ENCODE measurements around the gene RABEP2.
"Not testable (repeated sequence)": the region's sequence is repeated elsewhere in the genome, so short reads cannot be mapped to it uniquely, and the experiment has no call there.

The RABEP2 gene

DNA sequence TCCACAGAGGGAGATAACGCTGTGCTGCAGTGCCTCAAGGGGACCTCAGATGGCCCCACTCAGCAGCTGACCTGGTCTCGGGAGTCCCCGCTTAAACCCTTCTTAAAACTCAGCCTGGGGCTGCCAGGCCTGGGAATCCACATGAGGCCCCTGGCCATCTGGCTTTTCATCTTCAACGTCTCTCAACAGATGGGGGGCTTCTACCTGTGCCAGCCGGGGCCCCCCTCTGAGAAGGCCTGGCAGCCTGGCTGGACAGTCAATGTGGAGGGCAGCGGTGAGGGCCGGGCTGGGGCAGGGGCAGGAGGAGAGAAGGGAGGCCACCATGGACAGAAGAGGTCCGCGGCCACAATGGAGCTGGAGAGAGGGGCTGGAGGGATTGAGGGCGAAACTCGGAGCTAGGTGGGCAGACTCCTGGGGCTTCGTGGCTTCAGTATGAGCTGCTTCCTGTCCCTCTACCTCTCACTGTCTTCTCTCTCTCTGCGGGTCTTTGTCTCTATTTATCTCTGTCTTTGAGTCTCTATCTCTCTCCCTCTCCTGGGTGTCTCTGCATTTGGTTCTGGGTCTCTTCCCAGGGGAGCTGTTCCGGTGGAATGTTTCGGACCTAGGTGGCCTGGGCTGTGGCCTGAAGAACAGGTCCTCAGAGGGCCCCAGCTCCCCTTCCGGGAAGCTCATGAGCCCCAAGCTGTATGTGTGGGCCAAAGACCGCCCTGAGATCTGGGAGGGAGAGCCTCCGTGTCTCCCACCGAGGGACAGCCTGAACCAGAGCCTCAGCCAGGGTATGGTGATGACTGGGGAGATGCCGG, 7.5 kb upstream of the RABEP2 start:
- Histone ChIP-seq H3K27ac (ENCODE audit: low read depth, low read length) (no peak overlapping the region), H3K9me3 (ENCODE audit: control insufficient read depth, insufficient read depth, low read length) (no peaks in the 10 kb centered on the region), H3K4me3 (ENCODE audit: low read depth, low read length) (no peak overlapping the region), H3K4me1 (ENCODE audit: control insufficient read depth, insufficient read depth, low read length) (peaks cover 4% of the 10 kb centered on the region; the same call in 1 of the 2 replicates), H3K27me3 (ENCODE audit: control insufficient read depth, insufficient read depth, low read length) (no peaks in the 10 kb centered on the region), H3K36me3 (ENCODE audit: control insufficient read depth, insufficient read depth, low read length) (no peaks in the 10 kb centered on the region), H3K9ac (ENCODE audit: low read depth, low read length) (no peak overlapping the region)

DNA sequence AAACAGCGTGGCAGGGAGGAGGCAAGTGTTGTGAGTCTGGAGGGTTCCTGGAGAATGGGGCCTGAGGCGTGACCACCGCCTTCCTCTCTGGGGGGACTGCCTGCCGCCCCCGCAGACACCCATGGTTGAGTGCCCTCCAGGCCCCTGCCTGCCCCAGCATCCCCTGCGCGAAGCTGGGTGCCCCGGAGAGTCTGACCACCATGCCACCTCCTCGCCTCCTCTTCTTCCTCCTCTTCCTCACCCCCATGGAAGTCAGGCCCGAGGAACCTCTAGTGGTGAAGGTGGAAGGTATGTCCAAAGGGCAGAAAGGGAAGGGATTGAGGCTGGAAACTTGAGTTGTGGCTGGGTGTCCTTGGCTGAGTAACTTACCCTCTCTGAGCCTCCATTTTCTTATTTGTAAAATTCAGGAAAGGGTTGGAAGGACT, 6.8 kb upstream of the RABEP2 start, which contains the start of gene CD19:
TSS of gene CD19 (plus strand) at position 171 of the 425 bp plus-strand sequence. CDS start at position 201, 30 bp downstream.
- peaks cover 4% of the 10 kb centered on the region; the same call in 1 of the 2 replicates for H3K4me1 ChIP-seq (ENCODE audit: control insufficient read depth, insufficient read depth, low read length)
- H3K27ac ChIP-seq (ENCODE audit: low read depth, low read length): no peak within 1 kb of the TSS
- no peaks in the 10 kb centered on the region for H3K27me3 ChIP-seq (ENCODE audit: control insufficient read depth, insufficient read depth, low read length)
- no peak within 1 kb of the TSS for H3K4me3 ChIP-seq (ENCODE audit: low read depth, low read length)
- no peaks in the 10 kb centered on the region for H3K9me3 ChIP-seq (ENCODE audit: control insufficient read depth, insufficient read depth, low read length)
- H3K9ac ChIP-seq (ENCODE audit: low read depth, low read length): no peak within 1 kb of the TSS
- H3K36me3 ChIP-seq (ENCODE audit: control insufficient read depth, insufficient read depth, low read length): no peaks in the 10 kb centered on the region

DNA sequence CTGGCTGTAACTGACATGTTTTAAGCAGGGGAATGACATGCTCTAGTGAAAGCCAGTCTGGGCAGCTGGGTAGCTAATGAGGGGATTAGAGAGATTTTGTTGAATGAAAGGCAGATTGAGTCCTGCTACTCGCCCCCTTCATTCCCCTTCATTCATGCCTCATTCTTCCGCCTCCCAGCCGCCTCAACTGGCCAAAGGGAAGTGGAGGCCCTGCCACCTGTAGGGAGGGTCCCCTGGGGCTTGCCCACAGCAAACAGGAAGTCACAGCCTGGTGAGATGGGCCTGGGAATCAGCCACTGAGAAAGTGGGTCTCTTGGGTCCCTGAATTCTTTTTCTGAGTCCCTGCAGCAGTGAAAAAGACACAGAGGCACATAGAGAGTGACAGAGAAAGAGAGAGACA, 5.6 kb upstream of the RABEP2 start:
- no peaks in the 10 kb centered on the region for H3K9me3 ChIP-seq (ENCODE audit: control insufficient read depth, insufficient read depth, low read length)
- H3K9ac ChIP-seq (ENCODE audit: low read depth, low read length): no peak overlapping the region
- H3K27me3 ChIP-seq (ENCODE audit: control insufficient read depth, insufficient read depth, low read length): no peaks in the 10 kb centered on the region
- no peaks in the 10 kb centered on the region for H3K36me3 ChIP-seq (ENCODE audit: control insufficient read depth, insufficient read depth, low read length)
- no peak overlapping the region for H3K27ac ChIP-seq (ENCODE audit: low read depth, low read length)
- no peak overlapping the region for H3K4me3 ChIP-seq (ENCODE audit: low read depth, low read length)
- no peaks in the 10 kb centered on the region for H3K4me1 ChIP-seq (ENCODE audit: control insufficient read depth, insufficient read depth, low read length)

GRCh38 chr16:28930203-28930602, 5.2 kb upstream of the RABEP2 start:
- H3K4me1 ChIP-seq (ENCODE audit: control insufficient read depth, insufficient read depth, low read length): no peaks in the 10 kb centered on the region
- H3K9me3 ChIP-seq (ENCODE audit: control insufficient read depth, insufficient read depth, low read length): no peaks in the 10 kb centered on the region
- no peak overlapping the region for H3K27ac ChIP-seq (ENCODE audit: low read depth, low read length)
- no peaks in the 10 kb centered on the region for H3K27me3 ChIP-seq (ENCODE audit: control insufficient read depth, insufficient read depth, low read length)
- H3K4me3 ChIP-seq (ENCODE audit: low read depth, low read length): no peak overlapping the region
- no peak overlapping the region for H3K9ac ChIP-seq (ENCODE audit: low read depth, low read length)
- H3K36me3 ChIP-seq (ENCODE audit: control insufficient read depth, insufficient read depth, low read length): no peaks in the 10 kb centered on the region

- Histone ChIP-seq H3K9me3 (ENCODE audit: control insufficient read depth, insufficient read depth, low read length) (no peaks in the 10 kb centered on the region), H3K4me3 (ENCODE audit: low read depth, low read length) (no peak overlapping the region), H3K36me3 (ENCODE audit: control insufficient read depth, insufficient read depth, low read length) (no peaks in the 10 kb centered on the region; the same call in 1 of the 2 replicates), H3K27ac (ENCODE audit: low read depth, low read length) (no peak overlapping the region), H3K27me3 (ENCODE audit: control insufficient read depth, insufficient read depth, low read length) (no peaks in the 10 kb centered on the region), H3K4me1 (ENCODE audit: control insufficient read depth, insufficient read depth, low read length) (peaks cover 3% of the 10 kb centered on the region; the same call in 1 of the 2 replicates), H3K9ac (ENCODE audit: low read depth, low read length) (no peak overlapping the region)
Measured at GRCh38 chr16:28927815-28928214, 2.8 kb upstream of the RABEP2 start.

- H3K36me3 ChIP-seq (ENCODE audit: control insufficient read depth, insufficient read depth, low read length); H3K9me3 ChIP-seq (ENCODE audit: control insufficient read depth, insufficient read depth, low read length); H3K9ac ChIP-seq (ENCODE audit: low read depth, low read length); H3K27me3 ChIP-seq (ENCODE audit: control insufficient read depth, insufficient read depth, low read length); H3K4me1 ChIP-seq (ENCODE audit: control insufficient read depth, insufficient read depth, low read length); H3K27ac ChIP-seq (ENCODE audit: low read depth, low read length): not testable (repeated sequence)
- peak overlapping the region; percentile 88 for H3K4me3 ChIP-seq (ENCODE audit: low read depth, low read length)
Measured at GRCh38 chr16:28926284-28926683, 1.2 kb upstream of the RABEP2 start.

DNA sequence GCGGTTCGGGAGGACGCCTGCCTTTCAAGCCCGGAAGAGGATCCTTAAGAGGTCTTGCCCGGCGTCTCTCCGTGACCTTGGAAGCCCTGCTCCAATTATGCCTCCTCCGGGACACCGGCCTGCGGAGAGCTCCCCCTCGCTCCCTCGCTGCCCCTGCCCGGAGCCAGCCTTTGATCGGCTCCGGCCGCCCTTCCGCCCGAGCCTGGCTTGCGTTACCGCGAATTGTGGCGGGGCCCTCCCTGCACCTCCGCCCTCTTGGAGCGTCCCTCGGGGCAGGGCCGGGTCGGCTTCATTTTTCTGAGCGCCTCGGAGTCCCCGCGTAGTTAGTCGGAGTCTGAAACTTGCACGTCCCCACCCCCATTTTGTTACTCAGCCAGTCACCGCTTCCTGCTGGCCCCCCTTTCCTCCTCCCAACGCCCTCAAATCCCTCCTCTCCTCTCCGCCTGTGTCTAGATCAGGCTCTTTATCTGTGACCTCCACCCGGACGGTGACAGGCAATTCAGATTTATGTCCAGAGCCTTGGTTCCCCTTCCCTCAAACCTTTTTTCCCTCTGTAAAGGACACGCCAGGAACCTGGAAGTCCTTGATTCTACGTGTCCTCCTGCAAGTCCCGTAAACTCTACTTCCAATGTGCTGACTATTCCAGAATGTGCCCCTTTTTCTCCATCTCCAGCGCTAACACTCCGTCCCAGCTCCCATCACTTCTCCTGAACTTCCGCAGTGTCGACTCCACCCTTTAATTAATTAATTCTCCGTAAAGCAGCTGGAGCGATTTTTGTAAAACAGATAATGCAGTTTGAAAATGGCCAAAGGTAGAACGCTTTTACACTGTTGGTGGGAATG, 569 bp upstream of the RABEP2 start:
- H3K27me3 ChIP-seq (ENCODE audit: control insufficient read depth, insufficient read depth, low read length): no peaks in the 10 kb centered on the region
- no peaks in the 10 kb centered on the region; the same call in 1 of the 2 replicates for H3K36me3 ChIP-seq (ENCODE audit: control insufficient read depth, insufficient read depth, low read length)
- H3K4me3 ChIP-seq (ENCODE audit: low read depth, low read length): peak overlapping the region; percentile 88
- H3K9ac ChIP-seq (ENCODE audit: low read depth, low read length): peak overlapping the region; percentile 97
- H3K4me1 ChIP-seq (ENCODE audit: control insufficient read depth, insufficient read depth, low read length): peaks cover 3% of the 10 kb centered on the region; the same call in 1 of the 2 replicates
- H3K27ac ChIP-seq (ENCODE audit: low read depth, low read length): peak overlapping the region; percentile 100
- no peaks in the 10 kb centered on the region for H3K9me3 ChIP-seq (ENCODE audit: control insufficient read depth, insufficient read depth, low read length)

DNA sequence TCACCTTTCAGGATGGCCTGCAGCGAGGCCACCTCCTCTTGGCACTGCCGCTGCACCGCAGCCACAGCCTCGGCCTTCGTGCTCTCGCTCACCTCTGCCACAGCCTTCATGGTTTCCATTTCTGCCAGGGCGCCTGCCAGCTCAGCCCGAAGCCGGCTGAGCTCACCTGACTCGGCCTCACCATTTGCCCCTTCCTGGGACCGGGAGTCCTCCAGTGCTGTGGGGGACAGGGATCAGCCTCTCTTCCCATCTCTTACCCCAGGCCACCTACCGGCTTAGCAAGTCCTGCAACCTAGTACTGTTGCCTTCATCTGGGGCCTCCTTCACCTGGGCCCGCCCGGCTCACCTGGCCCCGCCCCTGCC, 658 bp downstream of the RABEP2 start:
- no peaks in the 10 kb centered on the region for H3K9me3 ChIP-seq (ENCODE audit: control insufficient read depth, insufficient read depth, low read length)
- no peaks in the 10 kb centered on the region for H3K27me3 ChIP-seq (ENCODE audit: control insufficient read depth, insufficient read depth, low read length)
- H3K4me1 ChIP-seq (ENCODE audit: control insufficient read depth, insufficient read depth, low read length): peaks cover 3% of the 10 kb centered on the region; the same call in 1 of the 2 replicates
- H3K4me3 ChIP-seq (ENCODE audit: low read depth, low read length): peak overlapping the region; percentile 88
- H3K27ac ChIP-seq (ENCODE audit: low read depth, low read length): peak overlapping the region; percentile 76
- H3K36me3 ChIP-seq (ENCODE audit: control insufficient read depth, insufficient read depth, low read length): peaks cover 4% of the 10 kb centered on the region
- H3K9ac ChIP-seq (ENCODE audit: low read depth, low read length): peak overlapping the region; percentile 10; the same call in 1 of the 2 replicates

GRCh38 chr16:28923652-28924398, 1.2 kb downstream of the RABEP2 start:
- H3K36me3 ChIP-seq (ENCODE audit: control insufficient read depth, insufficient read depth, low read length): peaks cover 10% of the 10 kb centered on the region
- H3K27me3 ChIP-seq (ENCODE audit: control insufficient read depth, insufficient read depth, low read length): no peaks in the 10 kb centered on the region
- peak overlapping the region; percentile 76 for H3K27ac ChIP-seq (ENCODE audit: low read depth, low read length)
- H3K9ac ChIP-seq (ENCODE audit: low read depth, low read length): peak overlapping the region; percentile 10; the same call in 1 of the 2 replicates
- H3K4me1 ChIP-seq (ENCODE audit: control insufficient read depth, insufficient read depth, low read length): peaks cover 3% of the 10 kb centered on the region; the same call in 1 of the 2 replicates
- peak overlapping the region; percentile 88 for H3K4me3 ChIP-seq (ENCODE audit: low read depth, low read length)
- H3K9me3 ChIP-seq (ENCODE audit: control insufficient read depth, insufficient read depth, low read length): no peaks in the 10 kb centered on the region

DNA sequence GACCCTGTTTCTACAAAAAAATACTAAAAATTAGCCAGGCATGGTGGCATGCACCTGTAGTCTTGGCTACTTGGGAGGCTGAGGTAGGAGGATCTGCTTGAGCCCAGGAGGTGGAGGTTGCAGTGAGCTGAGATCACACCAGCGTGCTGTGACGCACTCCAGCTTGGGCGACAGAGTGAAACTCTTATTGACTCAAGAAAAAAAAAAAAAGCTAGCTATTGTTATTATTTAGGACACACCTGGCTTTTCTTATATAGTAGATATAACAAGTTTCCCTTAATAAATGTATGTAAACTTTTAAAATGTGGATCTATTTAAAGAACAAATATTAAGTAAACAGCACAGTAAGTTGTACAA, 1.8 kb downstream of the RABEP2 start:
- Histone ChIP-seq H3K4me3 (ENCODE audit: low read depth, low read length) (no peak overlapping the region), H3K9ac (ENCODE audit: low read depth, low read length) (no peak overlapping the region), H3K27ac (ENCODE audit: low read depth, low read length) (no peak overlapping the region), H3K9me3 (ENCODE audit: control insufficient read depth, insufficient read depth, low read length) (no peaks in the 10 kb centered on the region), H3K27me3 (ENCODE audit: control insufficient read depth, insufficient read depth, low read length) (no peaks in the 10 kb centered on the region), H3K4me1 (ENCODE audit: control insufficient read depth, insufficient read depth, low read length) (peaks cover 3% of the 10 kb centered on the region; the same call in 1 of the 2 replicates), H3K36me3 (ENCODE audit: control insufficient read depth, insufficient read depth, low read length) (peaks cover 13% of the 10 kb centered on the region)

All from HUES48 (cell line).